Measurements from ENCODE around the gene MEGF11. TPM values are rescaled to one million over a fixed set of nuclear protein-coding genes. Genes with fewer than 3 reads are reported as not detected.

Gene MEGF11
- polyA plus RNA-seq, 1 of the 3 experiments (the other 2 are of a cell fraction), result not detected

DNA sequence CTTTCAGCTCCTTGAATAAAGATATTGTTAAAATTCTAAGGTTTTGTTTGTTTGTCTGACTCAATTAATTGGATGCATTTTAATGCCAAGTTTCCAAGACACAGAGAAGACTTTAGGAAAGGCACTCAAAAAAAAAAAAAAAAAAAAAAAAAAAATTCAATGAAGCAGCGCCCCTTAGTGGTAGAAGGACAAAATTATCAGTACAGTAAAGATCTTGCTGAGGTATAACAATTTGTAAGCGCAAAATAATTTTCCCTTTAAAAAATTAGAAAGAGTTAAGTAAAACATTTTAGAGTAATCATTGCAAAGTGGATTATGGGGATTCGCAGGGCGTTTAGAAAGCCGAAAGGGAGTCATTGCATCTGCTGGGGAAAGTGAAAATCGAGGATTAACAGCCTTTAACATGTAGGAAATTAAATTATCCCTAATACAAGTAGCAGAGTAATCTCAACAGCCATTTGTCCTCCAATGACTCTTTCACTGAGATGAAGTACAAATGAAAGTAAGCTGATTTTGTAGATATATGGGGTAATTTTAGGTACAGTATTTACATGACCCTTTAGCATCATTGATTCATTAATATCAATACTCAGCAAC, 34.0 kb upstream of the MEGF11 start:
- WGBS (ENCODE audit: low lambda C conversion rate), result 2% methylated on average over 6 of the region's 6 CpGs
- Histone ChIP-seq H3K27me3 (ENCODE audit: insufficient read depth) (no peaks in the 10 kb centered on the region), H3K9me3 (no peaks in the 10 kb centered on the region), H3F3A (replicated peaks; ENCODE audit: insufficient read depth) (peaks cover 4% of the 10 kb centered on the region), H3K4me2 (no peak overlapping the region), H2AFZ (ENCODE audit: low read depth) (no peak overlapping the region), H3K4me3 (ENCODE audit: low read depth in 2 of 2, low read length in 1 of 2) (no peak overlapping the region), H3K9ac (no peak overlapping the region), H4K20me1 (ENCODE audit: insufficient read depth) (no peaks in the 10 kb centered on the region), H3K36me3 (replicated peaks in 1 of 2; ENCODE audit: control insufficient read depth in 1 of 2, insufficient read depth in 2 of 2, low read length in 1 of 2) (no peaks in the 10 kb centered on the region), H3K79me2 (ENCODE audit: insufficient read depth) (no peaks in the 10 kb centered on the region; the same call in 1 of the 2 replicates), H3K27ac (ENCODE audit: low read depth in 2 of 2, low read length in 1 of 2) (no peak overlapping the region), H3K4me1 (ENCODE audit: control insufficient read depth in 1 of 2, insufficient read depth in 2 of 2, low read depth in 1 of 2, low read length in 1 of 2) (peaks cover 12 to 14% of the 10 kb centered on the region in 2 experiments; a peak in 3 of 4 replicates), H3K9me2 (no peaks in the 10 kb centered on the region)
- ChIA-PET POLR2A (no interaction called here), CTCF (interaction anchor here (0.6 to 5.6 kb wide), 24 partner anchors 10 to 887 kb away, joined by 3 to 40 read pairs (median 4); partner anchors contain the start of gene MEGF11)
- TF ChIP-seq SMC3 (IDR thresholded peaks at IDR 0.05; ENCODE audit: low read depth, low read length) (0 out of 2 replicates have a peak, but pooled peaks have one; percentile 16), RFX5 (IDR thresholded peaks at IDR 0.05; ENCODE audit: low read length) (no peak), TEAD4 (IDR thresholded peaks at IDR 0.05; ENCODE audit: borderline replicate concordance, insufficient read depth) (no peak), FOXJ3 (CRISPR knock-in tag; IDR thresholded peaks at IDR 0.05) (no peak), GABPA (IDR thresholded peaks at IDR 0.05; ENCODE audit: low read depth) (no peak), NRF1 (IDR thresholded peaks at IDR 0.05; ENCODE audit: low read depth, low read length) (no peak), SIN3A (IDR thresholded peaks at IDR 0.05; ENCODE audit: borderline replicate concordance, low read depth, low read length) (no peak), RAD21 (IDR thresholded peaks at IDR 0.05; ENCODE audit: low read length) (peak; percentile 72), FOXM1 (IDR thresholded peaks at IDR 0.05; ENCODE audit: low read depth) (no peak), MEF2A (IDR thresholded peaks at IDR 0.05; ENCODE audit: borderline replicate concordance, low read depth) (no peak), MXI1 (IDR thresholded peaks at IDR 0.05; ENCODE audit: low read depth, low read length) (no peak), CHD2 (IDR thresholded peaks at IDR 0.05; ENCODE audit: low read length, partially characterized antibody) (no peak), EZH2phosphoT487 (IDR thresholded peaks at IDR 0.05; ENCODE audit: borderline replicate concordance, low read depth) (no peak), POLR2AphosphoS5 (IDR thresholded peaks at IDR 0.05; ENCODE audit: low read depth, low read length) (no peak)
- TF ChIP-seq, protein P1, sequence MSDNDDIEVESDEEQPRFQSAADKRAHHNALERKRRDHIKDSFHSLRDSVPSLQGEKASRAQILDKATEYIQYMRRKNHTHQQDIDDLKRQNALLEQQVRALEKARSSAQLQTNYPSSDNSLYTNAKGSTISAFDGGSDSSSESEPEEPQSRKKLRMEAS (IDR thresholded peaks at IDR 0.05; ENCODE audit: low read depth), result no peak
- TF ChIP-seq, protein P2, sequence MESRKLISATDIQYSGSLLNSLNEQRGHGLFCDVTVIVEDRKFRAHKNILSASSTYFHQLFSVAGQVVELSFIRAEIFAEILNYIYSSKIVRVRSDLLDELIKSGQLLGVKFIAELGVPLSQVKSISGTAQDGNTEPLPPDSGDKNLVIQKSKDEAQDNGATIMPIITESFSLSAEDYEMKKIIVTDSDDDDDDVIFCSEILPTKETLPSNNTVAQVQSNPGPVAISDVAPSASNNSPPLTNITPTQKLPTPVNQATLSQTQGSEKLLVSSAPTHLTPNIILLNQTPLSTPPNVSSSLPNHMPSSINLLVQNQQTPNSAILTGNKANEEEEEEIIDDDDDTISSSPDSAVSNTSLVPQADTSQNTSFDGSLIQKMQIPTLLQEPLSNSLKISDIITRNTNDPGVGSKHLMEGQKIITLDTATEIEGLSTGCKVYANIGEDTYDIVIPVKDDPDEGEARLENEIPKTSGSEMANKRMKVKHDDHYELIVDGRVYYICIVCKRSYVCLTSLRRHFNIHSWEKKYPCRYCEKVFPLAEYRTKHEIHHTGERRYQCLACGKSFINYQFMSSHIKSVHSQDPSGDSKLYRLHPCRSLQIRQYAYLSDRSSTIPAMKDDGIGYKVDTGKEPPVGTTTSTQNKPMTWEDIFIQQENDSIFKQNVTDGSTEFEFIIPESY (IDR thresholded peaks at IDR 0.05; ENCODE audit: borderline replicate concordance, low read depth), result no peak
- TF ChIP-seq, protein P3, sequence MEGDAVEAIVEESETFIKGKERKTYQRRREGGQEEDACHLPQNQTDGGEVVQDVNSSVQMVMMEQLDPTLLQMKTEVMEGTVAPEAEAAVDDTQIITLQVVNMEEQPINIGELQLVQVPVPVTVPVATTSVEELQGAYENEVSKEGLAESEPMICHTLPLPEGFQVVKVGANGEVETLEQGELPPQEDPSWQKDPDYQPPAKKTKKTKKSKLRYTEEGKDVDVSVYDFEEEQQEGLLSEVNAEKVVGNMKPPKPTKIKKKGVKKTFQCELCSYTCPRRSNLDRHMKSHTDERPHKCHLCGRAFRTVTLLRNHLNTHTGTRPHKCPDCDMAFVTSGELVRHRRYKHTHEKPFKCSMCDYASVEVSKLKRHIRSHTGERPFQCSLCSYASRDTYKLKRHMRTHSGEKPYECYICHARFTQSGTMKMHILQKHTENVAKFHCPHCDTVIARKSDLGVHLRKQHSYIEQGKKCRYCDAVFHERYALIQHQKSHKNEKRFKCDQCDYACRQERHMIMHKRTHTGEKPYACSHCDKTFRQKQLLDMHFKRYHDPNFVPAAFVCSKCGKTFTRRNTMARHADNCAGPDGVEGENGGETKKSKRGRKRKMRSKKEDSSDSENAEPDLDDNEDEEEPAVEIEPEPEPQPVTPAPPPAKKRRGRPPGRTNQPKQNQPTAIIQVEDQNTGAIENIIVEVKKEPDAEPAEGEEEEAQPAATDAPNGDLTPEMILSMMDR (IDR thresholded peaks at IDR 0.05), result peak; percentile 73
- DNase-seq, result peak; percentile 41
